ENCODE results near the gene POLD3.

DNA sequence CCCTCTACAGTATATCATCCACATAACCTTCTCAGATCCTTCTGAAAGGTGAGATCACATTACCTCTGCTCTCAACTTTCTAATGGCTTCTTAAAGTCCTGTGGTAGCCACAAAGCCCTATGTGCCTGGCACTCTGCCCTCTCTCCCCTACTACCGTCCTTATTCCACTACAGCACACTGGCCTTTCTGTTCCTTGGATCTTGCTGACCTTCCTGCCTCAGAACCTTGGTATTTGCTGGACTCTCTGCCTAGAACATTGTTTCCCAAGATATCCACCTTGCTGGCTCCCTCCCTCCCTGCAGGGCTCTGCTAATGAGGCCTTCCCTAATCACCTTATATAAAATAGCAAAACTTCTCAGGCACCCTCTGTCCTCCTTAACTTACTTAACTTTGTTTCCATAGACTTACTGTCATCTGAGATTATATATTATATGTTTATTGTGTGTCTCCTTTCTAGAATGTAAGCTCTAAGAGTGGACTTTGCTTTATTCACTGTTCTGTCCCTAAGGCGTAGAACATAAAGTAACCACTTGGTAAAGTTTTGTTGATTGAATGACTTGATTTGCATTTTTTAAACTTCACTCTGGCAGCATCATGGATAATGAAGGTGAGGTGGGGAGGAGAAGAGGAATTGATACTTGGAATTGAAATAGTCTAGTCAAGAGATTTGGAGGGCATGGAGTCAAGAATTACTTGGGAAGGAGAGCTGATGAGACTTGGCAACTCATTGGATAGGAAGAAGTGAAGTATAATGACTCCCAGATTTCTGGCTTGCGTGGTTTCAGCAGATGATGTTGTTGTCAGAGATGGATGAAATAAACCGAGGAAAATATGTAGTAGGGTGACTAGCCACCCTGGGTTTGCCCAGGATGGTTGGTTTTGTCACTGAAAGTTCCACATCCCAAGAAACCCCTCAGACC lies 10.5 kb downstream of the POLD3 start:
- TF ChIP-seq POLR2A (IDR thresholded peaks at IDR 0.05): no peak
- TF ChIP-seq, protein P1, sequence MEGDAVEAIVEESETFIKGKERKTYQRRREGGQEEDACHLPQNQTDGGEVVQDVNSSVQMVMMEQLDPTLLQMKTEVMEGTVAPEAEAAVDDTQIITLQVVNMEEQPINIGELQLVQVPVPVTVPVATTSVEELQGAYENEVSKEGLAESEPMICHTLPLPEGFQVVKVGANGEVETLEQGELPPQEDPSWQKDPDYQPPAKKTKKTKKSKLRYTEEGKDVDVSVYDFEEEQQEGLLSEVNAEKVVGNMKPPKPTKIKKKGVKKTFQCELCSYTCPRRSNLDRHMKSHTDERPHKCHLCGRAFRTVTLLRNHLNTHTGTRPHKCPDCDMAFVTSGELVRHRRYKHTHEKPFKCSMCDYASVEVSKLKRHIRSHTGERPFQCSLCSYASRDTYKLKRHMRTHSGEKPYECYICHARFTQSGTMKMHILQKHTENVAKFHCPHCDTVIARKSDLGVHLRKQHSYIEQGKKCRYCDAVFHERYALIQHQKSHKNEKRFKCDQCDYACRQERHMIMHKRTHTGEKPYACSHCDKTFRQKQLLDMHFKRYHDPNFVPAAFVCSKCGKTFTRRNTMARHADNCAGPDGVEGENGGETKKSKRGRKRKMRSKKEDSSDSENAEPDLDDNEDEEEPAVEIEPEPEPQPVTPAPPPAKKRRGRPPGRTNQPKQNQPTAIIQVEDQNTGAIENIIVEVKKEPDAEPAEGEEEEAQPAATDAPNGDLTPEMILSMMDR (IDR thresholded peaks at IDR 0.05): no peak
- TF ChIP-seq POLR2AphosphoS5 (IDR thresholded peaks at IDR 0.05): no peak

Data from breast epithelium (tissue), 3 donors.